ENCODE measurements around the gene RBM18. TPM values are rescaled to one million over a fixed set of nuclear protein-coding genes. Genes with fewer than 3 reads are reported as not detected.
A peak's percentile ranks its signal among the peaks of the same experiment; 100 is the strongest.

Gene RBM18
- polyA plus RNA-seq, 3 donors from 2014 or later, result 20.9 to 26.5 (median 21.8) TPM

DNA sequence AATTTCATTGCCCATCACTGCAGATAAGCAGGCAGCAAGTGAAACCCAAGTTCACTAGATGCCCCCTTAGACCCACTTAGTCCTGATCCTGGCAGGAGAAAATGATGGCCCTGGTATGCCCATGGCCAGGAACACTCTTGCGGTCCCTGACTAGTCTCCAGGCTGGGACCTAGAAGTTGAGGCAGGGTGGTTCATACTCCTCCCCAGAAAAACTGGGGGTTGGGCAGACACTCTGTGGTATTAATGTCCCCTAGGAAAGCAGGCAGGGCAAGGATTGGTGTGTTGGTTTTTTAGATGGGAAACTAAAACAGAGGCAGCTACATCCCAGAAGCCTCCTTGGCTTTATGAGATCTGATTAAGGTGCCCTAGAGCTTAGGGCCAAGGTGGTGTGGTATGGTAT lies 49.0 kb downstream of the RBM18 start:
- Mint-ChIP-seq H3K9me3 (peaks cover 0 to 1% (median 0%) of the 10 kb centered on the region in 6 donors), H3K27me3 (ENCODE audit: low read depth in 3 of 3) (peaks cover 26 to 49% (median 30%) of the 10 kb centered on the region in 3 donors), H3K4me1 (peaks cover 19 to 20% of the 10 kb centered on the region in 2 donors), H3K36me3 (no peaks in the 10 kb centered on the region), H3K27ac (no peak overlapping the region), H3K4me3 (no peak overlapping the region)
- DNase-seq, result no peak

DNA sequence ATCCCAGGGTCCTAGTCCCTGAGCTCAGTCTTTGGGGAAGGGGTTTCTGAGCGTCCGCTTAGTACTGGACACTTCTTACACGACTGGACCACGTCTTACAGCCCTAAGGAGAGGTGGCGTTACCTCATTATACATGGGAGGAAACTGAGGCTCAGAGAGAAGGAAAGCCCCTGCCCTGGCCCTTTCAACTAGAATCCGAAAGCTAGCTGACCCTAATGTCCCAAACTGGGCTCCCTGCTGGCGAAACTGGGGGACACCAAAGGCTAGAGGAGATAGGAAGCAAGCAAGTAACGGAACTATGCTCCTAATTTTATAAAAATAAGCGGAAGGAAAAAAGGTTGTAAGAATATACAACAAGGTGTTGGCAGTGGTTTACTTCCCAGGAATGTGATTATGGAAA lies 50.1 kb downstream of the RBM18 start:
- Mint-ChIP-seq H3K27me3 (ENCODE audit: low read depth in 3 of 3) (peaks cover 22 to 43% (median 25%) of the 10 kb centered on the region in 3 donors), H3K27ac (no peak overlapping the region), H3K4me3 (peak overlapping the region; percentile 71 to 79 (median 72)), H3K9me3 (peaks cover 0 to 1% (median 0%) of the 10 kb centered on the region in 6 donors), H3K4me1 (peaks cover 17 to 19% of the 10 kb centered on the region in 2 donors), H3K36me3 (no peaks in the 10 kb centered on the region)
- DNase-seq, result no peak

DNA sequence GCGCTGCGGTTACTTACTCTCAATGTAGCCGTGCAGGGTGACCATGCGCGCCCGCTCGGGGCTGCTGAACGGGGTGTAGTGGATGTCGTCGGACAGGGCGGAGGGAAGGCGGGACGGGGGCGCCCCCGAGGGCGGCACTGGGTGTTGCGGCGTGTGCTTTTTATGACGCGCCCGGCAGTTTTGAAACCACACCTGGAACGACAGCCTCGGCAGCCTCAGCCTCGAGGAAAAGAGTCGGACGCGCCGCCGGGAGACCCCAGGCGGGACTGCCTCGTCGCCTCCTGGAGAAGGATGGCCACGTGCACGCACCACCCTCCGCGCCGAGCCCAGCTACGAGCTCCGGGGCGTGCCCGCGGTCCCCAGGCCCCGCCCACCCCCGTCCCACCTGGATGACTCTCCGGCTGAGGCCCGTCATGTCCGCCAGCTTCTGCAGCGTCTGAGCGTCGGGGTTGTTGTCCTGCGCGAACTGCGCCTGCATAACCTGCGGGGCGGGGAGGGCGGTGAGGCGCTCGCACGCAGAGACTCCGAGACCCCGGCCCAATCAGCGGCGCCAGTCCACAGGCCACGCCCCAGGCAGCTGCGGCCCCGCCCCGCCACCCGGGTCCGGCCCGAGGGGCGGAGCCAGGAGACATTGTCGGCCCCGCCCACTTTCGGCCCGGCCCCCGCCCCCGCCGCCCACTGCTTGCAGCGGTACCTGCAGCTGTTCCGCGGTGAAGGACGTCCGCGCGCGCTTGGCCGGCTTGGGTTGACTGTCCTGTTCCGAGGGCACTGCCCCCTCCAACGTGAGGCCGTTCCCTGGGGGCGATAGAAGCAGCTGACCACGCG lies 50.8 kb downstream of the RBM18 start:
- peaks cover 14 to 16% of the 10 kb centered on the region in 2 donors for H3K4me1 Mint-ChIP-seq
- peak overlapping the region; percentile 71 to 79 (median 72) for H3K4me3 Mint-ChIP-seq
- DNase-seq, result peak; percentile 22 to 31 (median 24)
- peaks cover 0 to 1% (median 0%) of the 10 kb centered on the region in 6 donors for H3K9me3 Mint-ChIP-seq
- no peaks in the 10 kb centered on the region for H3K36me3 Mint-ChIP-seq
- no peak overlapping the region for H3K27ac Mint-ChIP-seq
- peaks cover 20 to 39% (median 20%) of the 10 kb centered on the region in 3 donors for H3K27me3 Mint-ChIP-seq (ENCODE audit: low read depth in 3 of 3)

DNA sequence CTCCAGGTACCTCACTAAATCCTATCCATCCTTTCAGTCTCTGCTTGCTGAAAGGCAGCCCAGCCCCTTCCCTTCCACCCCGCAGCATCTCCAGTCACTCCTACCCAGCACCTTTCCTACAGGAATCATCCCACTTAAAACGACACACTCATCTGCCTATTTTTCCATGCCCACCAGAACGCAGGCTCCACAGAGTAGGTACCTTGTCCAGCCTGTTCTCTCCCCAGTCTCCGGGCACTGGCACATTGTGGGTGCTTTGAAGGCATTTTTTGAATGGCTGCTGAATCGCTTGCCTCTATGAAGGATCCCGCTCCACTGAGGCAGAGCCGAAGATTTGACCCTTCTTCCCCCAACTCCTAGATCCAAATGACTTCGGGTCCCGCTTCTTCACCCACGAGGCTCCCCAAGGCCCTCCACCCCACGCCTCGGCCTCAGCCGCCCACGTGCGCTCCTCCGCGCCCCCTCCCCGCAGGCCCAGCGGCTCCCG lies 51.5 kb downstream of the RBM18 start:
- peaks cover 8 to 11% of the 10 kb centered on the region in 2 donors for H3K4me1 Mint-ChIP-seq
- no peaks in the 10 kb centered on the region for H3K36me3 Mint-ChIP-seq
- DNase-seq, result no peak
- H3K27me3 Mint-ChIP-seq (ENCODE audit: low read depth in 3 of 3), result peaks cover 14 to 36% (median 16%) of the 10 kb centered on the region in 3 donors
- peak overlapping the region; percentile 57 to 71 (median 64) for H3K4me3 Mint-ChIP-seq
- H3K27ac Mint-ChIP-seq, result no peak overlapping the region
- no peaks in the 10 kb centered on the region for H3K9me3 Mint-ChIP-seq

DNA sequence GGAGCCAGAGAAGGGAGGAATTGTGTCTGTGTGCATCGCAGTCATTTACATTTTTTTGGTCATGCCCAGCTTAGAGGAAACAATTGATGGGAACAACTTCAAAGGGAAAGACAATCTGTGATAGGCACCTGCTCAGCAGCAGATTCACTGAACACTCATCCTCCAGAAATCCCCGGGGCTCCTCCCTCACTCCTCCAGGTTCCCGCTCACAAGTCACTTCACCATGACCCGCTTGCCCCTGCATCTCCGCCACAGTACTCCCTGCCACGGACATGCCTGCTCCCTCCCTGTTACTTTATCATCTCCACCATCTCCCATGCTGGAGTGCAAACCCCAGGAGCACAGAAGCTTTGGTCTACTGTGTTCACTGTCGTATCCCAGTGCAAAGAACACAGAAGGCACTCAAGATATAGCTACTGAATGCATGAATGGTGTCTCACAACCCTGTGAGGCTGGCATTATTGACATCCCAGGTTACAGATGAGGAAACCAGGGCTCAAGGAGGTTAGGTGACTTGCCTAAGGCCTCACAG lies 52.1 kb downstream of the RBM18 start:
- H3K36me3 Mint-ChIP-seq, result no peaks in the 10 kb centered on the region
- H3K4me3 Mint-ChIP-seq, result peak overlapping the region; percentile 57 to 71 (median 64)
- no peaks in the 10 kb centered on the region for H3K9me3 Mint-ChIP-seq
- H3K4me1 Mint-ChIP-seq, result peaks cover 7 to 11% of the 10 kb centered on the region in 2 donors
- no peak overlapping the region for H3K27ac Mint-ChIP-seq
- no peak for DNase-seq
- H3K27me3 Mint-ChIP-seq (ENCODE audit: low read depth in 3 of 3), result peaks cover 11 to 34% (median 18%) of the 10 kb centered on the region in 3 donors

DNA sequence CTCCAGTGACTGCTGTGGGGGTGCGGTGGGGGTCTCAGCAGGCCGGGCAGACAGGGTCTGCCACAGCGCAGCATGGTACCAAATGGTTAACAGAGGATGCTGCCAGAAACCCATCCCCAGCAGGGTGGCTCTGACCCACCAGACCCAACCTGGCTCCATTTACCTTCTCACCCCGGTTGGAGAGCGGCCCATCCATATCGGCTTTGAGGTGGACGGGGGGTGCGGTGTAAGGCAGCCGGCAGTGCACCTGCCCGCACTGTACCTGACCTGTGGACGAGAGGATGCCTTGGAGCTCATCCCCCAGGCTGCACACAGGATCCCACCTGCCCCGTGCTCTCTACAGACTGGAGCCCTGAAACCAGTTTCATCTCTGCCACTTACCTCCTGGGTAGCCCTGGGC lies 55.2 kb downstream of the RBM18 start:
- Mint-ChIP-seq H3K9me3 (no peaks in the 10 kb centered on the region), H3K27ac (no peak overlapping the region), H3K4me1 (peaks cover 7 to 8% of the 10 kb centered on the region in 2 donors), H3K36me3 (no peaks in the 10 kb centered on the region), H3K4me3 (no peak overlapping the region), H3K27me3 (ENCODE audit: low read depth in 3 of 3) (peaks cover 8 to 17% (median 13%) of the 10 kb centered on the region in 3 donors)
- DNase-seq, result no peak

DNA sequence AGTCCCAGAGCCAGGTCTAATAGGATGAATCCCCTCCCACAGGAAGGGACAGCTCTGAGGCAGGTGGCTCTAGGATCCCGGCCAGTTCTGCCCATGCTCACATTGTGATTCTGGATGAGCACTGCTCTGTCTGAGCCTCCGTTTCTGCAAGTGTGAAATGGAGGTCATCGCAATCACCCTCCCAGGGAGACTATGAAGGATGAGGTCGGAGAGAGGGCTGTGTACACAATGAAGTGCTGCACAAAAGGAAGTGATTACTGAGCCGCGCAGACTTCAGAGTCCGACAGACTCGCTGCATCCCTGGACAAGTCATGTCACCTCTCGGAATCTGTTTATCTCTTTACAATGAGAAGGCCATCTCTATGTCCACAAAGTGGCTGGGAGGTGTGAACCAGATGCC lies 57.5 kb downstream of the RBM18 start:
- no peak for DNase-seq
- H3K4me3 Mint-ChIP-seq, result no peak overlapping the region
- no peaks in the 10 kb centered on the region for H3K4me1 Mint-ChIP-seq
- no peaks in the 10 kb centered on the region for H3K36me3 Mint-ChIP-seq
- peaks cover 6 to 10% (median 8%) of the 10 kb centered on the region in 3 donors for H3K27me3 Mint-ChIP-seq (ENCODE audit: low read depth in 3 of 3)
- H3K9me3 Mint-ChIP-seq, result no peaks in the 10 kb centered on the region
- no peak overlapping the region for H3K27ac Mint-ChIP-seq

DNA sequence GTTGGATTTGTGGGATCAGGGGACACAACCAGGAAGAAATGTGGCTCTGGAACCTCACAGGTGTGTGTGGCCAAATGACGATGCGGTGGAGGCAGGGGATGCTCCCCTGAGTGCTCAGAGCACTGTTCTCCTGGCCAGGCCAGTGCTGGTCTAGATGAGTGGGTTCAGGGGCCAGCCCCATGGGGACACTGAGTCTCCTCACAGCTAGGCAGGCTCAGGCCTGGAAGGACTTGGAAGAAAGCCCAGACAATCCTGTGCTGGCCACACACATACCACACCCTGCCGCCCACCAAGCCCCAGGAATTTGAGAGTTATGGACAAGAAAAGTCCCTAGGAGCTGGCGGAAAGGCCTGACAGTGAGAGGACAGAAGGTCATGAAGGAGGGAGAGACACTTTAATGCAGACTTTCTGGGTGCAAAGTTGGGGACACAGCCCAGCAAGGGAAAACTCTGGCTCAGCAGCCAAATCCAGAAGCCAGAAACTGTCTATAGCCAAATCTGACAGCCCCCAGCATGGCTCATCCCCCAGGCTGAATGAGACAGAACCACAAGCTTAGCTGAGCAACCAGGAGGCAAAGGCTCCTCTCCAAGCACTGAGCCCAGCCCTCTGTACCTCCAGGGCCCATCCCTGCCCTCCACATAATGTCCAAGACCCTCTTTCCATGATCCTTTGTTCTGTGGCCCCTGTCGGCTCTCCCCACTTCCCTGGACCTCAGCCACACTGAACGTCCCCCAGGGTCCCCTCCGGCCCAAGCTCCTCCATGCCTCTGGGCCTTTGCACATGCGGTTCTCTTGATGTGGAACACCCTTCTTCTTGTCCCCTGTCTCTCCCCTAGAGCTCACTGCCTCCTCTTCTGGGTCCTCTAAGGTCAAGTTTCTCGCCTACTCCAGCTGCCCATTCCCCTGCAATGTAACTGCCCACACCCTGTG lies 58.3 kb downstream of the RBM18 start:
- peaks cover 5 to 8% (median 8%) of the 10 kb centered on the region in 3 donors for H3K27me3 Mint-ChIP-seq (ENCODE audit: low read depth in 3 of 3)
- no peak for DNase-seq
- no peaks in the 10 kb centered on the region for H3K4me1 Mint-ChIP-seq
- H3K4me3 Mint-ChIP-seq, result no peak overlapping the region
- no peak overlapping the region for H3K27ac Mint-ChIP-seq
- H3K36me3 Mint-ChIP-seq, result no peaks in the 10 kb centered on the region
- H3K9me3 Mint-ChIP-seq, result no peaks in the 10 kb centered on the region

DNA sequence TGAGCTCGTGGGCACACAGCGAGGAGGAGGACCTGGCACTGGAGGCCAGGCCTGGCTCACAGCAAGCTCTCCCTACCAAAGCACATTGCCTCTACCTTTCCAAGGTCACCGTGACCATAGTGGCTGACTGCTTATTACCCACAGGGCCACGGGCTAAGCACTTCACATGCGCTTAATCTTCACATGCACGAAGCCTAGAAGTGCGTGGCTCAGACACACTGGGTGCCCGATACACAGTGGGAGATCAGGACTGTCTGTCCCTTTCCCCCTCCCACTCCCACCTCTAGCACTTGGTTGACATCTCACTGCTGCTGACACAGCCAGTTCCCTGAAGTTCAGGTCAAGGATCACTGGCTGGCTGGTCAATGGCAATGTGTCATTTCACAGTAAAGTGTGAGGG lies 59.5 kb downstream of the RBM18 start:
- no peak overlapping the region for H3K27ac Mint-ChIP-seq
- no peaks in the 10 kb centered on the region for H3K36me3 Mint-ChIP-seq
- H3K9me3 Mint-ChIP-seq, result no peaks in the 10 kb centered on the region
- peaks cover 2 to 8% (median 4%) of the 10 kb centered on the region in 3 donors for H3K27me3 Mint-ChIP-seq (ENCODE audit: low read depth in 3 of 3)
- H3K4me3 Mint-ChIP-seq, result no peak overlapping the region
- no peak for DNase-seq
- no peaks in the 10 kb centered on the region for H3K4me1 Mint-ChIP-seq

DNA sequence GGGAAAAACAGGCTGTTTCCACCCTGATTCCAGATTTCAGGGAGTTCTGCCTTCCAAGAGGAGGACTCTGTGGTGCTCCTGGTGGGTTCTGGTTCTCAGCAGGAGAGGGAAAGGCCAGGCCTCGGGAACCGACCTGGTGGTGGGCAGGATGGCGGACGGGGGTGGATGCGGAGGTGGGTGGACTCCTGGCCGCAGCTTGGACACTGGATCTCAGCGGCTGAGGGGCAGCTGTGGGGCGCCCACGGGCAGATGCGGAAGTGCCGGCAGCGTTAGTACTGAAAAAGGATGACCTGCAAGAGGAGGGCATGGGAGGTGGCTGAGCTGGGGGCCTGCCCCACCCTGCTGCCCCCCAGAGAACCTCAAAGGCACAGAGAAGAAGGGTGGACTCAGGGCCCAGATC lies 60.1 kb downstream of the RBM18 start:
- H3K27ac Mint-ChIP-seq, result no peak overlapping the region
- H3K9me3 Mint-ChIP-seq, result no peaks in the 10 kb centered on the region
- no peak for DNase-seq
- H3K4me3 Mint-ChIP-seq, result no peak overlapping the region
- H3K4me1 Mint-ChIP-seq, result no peaks in the 10 kb centered on the region
- peaks cover 0 to 8% (median 4%) of the 10 kb centered on the region in 3 donors for H3K27me3 Mint-ChIP-seq (ENCODE audit: low read depth in 3 of 3)
- H3K36me3 Mint-ChIP-seq, result no peaks in the 10 kb centered on the region

DNA sequence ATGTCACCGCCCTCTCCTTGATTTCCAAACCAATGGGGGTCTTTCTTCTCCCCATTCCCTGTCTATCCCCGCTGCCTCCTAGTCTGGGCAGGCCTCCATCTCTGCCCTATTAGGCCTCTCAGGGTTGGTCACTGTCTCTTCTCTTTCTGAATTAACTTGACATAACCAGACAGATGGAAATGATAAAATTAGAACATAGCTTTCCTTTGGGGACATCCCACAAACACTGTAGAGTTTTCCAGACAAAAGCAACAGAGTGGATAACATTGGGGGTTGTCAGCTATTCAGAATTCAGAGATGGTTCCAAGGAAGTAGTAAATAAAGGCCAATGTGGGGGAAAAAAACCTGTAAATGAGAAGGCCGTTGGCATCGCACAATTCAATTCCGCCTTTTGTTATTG lies 60.6 kb downstream of the RBM18 start:
- Mint-ChIP-seq H3K27me3 (ENCODE audit: low read depth in 3 of 3) (peaks cover 0 to 7% (median 4%) of the 10 kb centered on the region in 3 donors), H3K9me3 (no peaks in the 10 kb centered on the region), H3K4me3 (no peak overlapping the region), H3K36me3 (no peaks in the 10 kb centered on the region), H3K4me1 (no peaks in the 10 kb centered on the region), H3K27ac (no peak overlapping the region)
- no peak for DNase-seq

DNA sequence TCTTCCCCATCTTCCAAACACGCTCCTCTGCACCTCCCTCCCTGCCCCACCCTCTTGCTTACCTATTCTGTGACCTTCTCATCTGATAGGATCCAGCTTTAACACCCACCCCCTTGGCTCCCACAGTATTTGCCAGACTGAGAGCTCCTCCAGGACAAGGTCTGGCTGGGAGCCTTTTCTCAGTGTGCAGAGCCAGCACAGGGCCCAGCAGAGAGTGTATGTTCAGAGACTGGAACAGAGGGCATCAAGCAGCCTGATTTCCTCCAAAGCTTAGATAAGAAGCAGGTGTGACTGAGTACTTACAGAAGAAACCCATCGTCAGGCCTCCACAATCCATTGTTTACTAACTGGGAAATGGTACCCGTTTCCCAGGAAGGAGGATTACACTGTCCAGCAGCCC lies 62.5 kb downstream of the RBM18 start:
- Mint-ChIP-seq H3K4me1 (no peaks in the 10 kb centered on the region), H3K36me3 (no peaks in the 10 kb centered on the region), H3K27me3 (ENCODE audit: low read depth in 3 of 3) (peaks cover 0 to 3% (median 2%) of the 10 kb centered on the region in 3 donors), H3K27ac (no peak overlapping the region), H3K4me3 (no peak overlapping the region), H3K9me3 (no peaks in the 10 kb centered on the region)
- no peak for DNase-seq

DNA sequence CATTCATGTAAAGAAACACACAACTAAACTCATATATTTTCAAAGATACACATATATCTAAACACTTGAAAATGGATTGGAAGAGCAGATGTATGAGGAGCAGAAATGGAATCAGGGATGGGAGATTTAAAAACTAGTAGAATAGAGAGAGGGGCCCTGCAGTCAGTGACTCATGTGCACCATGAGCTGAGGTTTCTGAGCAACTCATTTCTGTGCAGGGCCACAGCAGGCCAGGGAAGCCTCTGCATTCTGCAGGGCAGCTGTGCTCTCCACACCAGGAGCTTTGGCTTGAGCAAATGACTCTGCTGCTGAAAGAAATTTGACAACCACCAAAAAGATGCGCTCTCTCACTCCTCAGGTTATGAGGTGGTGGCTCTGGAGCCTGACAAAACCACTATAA lies 63.0 kb downstream of the RBM18 start:
- no peak overlapping the region for H3K4me3 Mint-ChIP-seq
- H3K27ac Mint-ChIP-seq, result no peak overlapping the region
- no peaks in the 10 kb centered on the region for H3K36me3 Mint-ChIP-seq
- H3K4me1 Mint-ChIP-seq, result no peaks in the 10 kb centered on the region
- peaks cover 0 to 3% (median 2%) of the 10 kb centered on the region in 3 donors for H3K27me3 Mint-ChIP-seq (ENCODE audit: low read depth in 3 of 3)
- H3K9me3 Mint-ChIP-seq, result no peaks in the 10 kb centered on the region
- DNase-seq, result no peak
